GM12865 (cell line): ENCODE results near the gene EZH2.

Experiments used
- DNase-seq: peaks from one replicate; pipeline ENCODE4 v3.0.0; 2010; ENCODE audit warnings: low read depth
- H3K4me3 ChIP-seq: 2 replicates; pipeline ENCODE4 v1.5.1; 2011; ENCODE audit warnings: mild to moderate bottlenecking, low read depth, low read length, control low read depth
- CTCF ChIP-seq: IDR thresholded peaks from 2 replicates; pipeline ENCODE4 v1.5.1; 2011; ENCODE audit warnings: low read length, control low read depth, low read depth, inconsistent platforms; ENCODE audit not compliant: insufficient read depth; ENCODE audit errors: missing control alignments

The EZH2 gene

GRCh38 chr7:148863324-148863723, 20.8 kb downstream of the EZH2 start:
- H3K4me3 ChIP-seq: no peak overlapping the region
- no peak for TF ChIP-seq CTCF
- no peak for DNase-seq

GRCh38 chr7:148862481-148862880, 21.6 kb downstream of the EZH2 start:
- no peak for DNase-seq
- TF ChIP-seq CTCF: no peak
- no peak overlapping the region for H3K4me3 ChIP-seq

GRCh38 chr7:148858489-148858888, 25.6 kb downstream of the EZH2 start:
- DNase-seq: no peak
- TF ChIP-seq CTCF: no peak
- no peak overlapping the region for H3K4me3 ChIP-seq

- no peak overlapping the region for H3K4me3 ChIP-seq
- TF ChIP-seq CTCF: no peak
- DNase-seq: peak; percentile 48
Observed at GRCh38 chr7:148856891-148857290, 27.2 kb downstream of the EZH2 start.

GRCh38 chr7:148856578-148856881, 27.6 kb downstream of the EZH2 start:
- TF ChIP-seq CTCF: no peak

GRCh38 chr7:148854983-148855382, 29.1 kb downstream of the EZH2 start:
- H3K4me3 ChIP-seq: no peak overlapping the region
- no peak for TF ChIP-seq CTCF

More at GRCh38 chr7:148856578-148856881, 27.6 kb downstream of the EZH2 start:
- no peak for DNase-seq
- no peak overlapping the region for H3K4me3 ChIP-seq

GRCh38 chr7:148852272-148852671, 31.8 kb downstream of the EZH2 start:
- no peak for DNase-seq
- TF ChIP-seq CTCF: no peak
- H3K4me3 ChIP-seq: no peak overlapping the region

More at GRCh38 chr7:148854983-148855382, 29.1 kb downstream of the EZH2 start:
- DNase-seq: no peak
